Naive thymus-derived CD4-positive, alpha-beta T cell (primary cell): ENCODE results near the gene TBCD. TPM values are rescaled to one million over a fixed set of nuclear protein-coding genes. Genes with fewer than 3 reads are reported as not detected.
A peak's percentile ranks its signal among the peaks of the same experiment; 100 is the strongest.

Experiments
- ATAC-seq: fragments of 150-1000 bp; cut with Tn5 transposase; 2 replicates; pipeline ENCODE4 v1.10.0; 2021; ENCODE audit warnings: mild to moderate bottlenecking, moderate library complexity
- CTCF ChIA-PET: fragments of 350-600 bp; sonication (Branson Sonifier 250); formaldehyde crosslinking; loops from one replicate; lab custom pipeline; 2021; ENCODE audit warnings: antibody characterized with exemption; lab: Charles Lee
- POLR2A ChIA-PET: fragments of 350-600 bp; sonication (Branson Sonifier 250); formaldehyde crosslinking; loops from one replicate; lab custom pipeline; 2021; ENCODE audit warnings: antibody characterized with exemption, inconsistent platforms; lab: Charles Lee
- DNase-seq, 9 donors: peaks; one replicate each; pipeline versions ENCODE4 v3.0.0 to v3.0.0-alpha.2; 2020 to 2022; ENCODE audit warnings: mixed read lengths in 1 of 9
- H3K27ac ChIP-seq: one replicate; pipeline ENCODE4 v1.7.0; 2013; ENCODE audit warnings: mild to moderate bottlenecking, low read depth, low read length, moderate library complexity
- H3K27me3 ChIP-seq, 2 donors: one replicate each; pipeline ENCODE4 v1.7.0; 2013; ENCODE audit warnings: low read length in 2 of 2, mild to moderate bottlenecking in 2 of 2, moderate library complexity in 2 of 2; ENCODE audit not compliant: control insufficient read depth in 2 of 2, insufficient read depth in 2 of 2
- H3K36me3 ChIP-seq, 3 experiments: 1 replicate in 2 of 3; 2 replicates in 1 of 3; pipeline ENCODE4 v1.7.0; 2013; ENCODE audit warnings: low read length in 3 of 3, mild to moderate bottlenecking in 3 of 3, moderate library complexity in 1 of 3; ENCODE audit not compliant: insufficient read depth in 3 of 3, control insufficient read depth in 2 of 3
- H3K4me1 ChIP-seq, 2 donors: one replicate each; pipeline ENCODE4 v1.7.0; 2013; ENCODE audit warnings: low read length in 2 of 2, mild to moderate bottlenecking in 2 of 2, moderate library complexity in 1 of 2; ENCODE audit not compliant: control insufficient read depth in 2 of 2, insufficient read depth in 2 of 2
- H3K4me3 ChIP-seq: 2 replicates; pipeline ENCODE4 v1.7.0; 2013; ENCODE audit warnings: mild to moderate bottlenecking, low read length
- H3K9me3 ChIP-seq, 3 experiments: 1 replicate in 2 of 3; 2 replicates in 1 of 3; pipeline ENCODE4 v1.7.0; 2013; ENCODE audit warnings: low read length in 3 of 3; ENCODE audit not compliant: control insufficient read depth in 2 of 3
- H3K27ac Mint-ChIP-seq, 9 donors: one replicate each; pipeline ENCODE4 v1.8.0; 2020 to 2022; ENCODE audit warnings: mixed read lengths in 9 of 9, mild to moderate bottlenecking in 8 of 9, moderate library complexity in 5 of 9, inconsistent platforms in 2 of 9
- H3K27me3 Mint-ChIP-seq, 5 donors: one replicate each; pipeline ENCODE4 v1.8.0; 2021 to 2022; ENCODE audit warnings: mixed read lengths in 5 of 5, mild to moderate bottlenecking in 1 of 5
- H3K36me3 Mint-ChIP-seq, 5 donors: one replicate each; pipeline ENCODE4 v1.8.0; 2020 to 2022; ENCODE audit warnings: mixed read lengths in 5 of 5, mild to moderate bottlenecking in 3 of 5, inconsistent platforms in 1 of 5
- H3K4me1 Mint-ChIP-seq, 7 donors: one replicate each; pipeline ENCODE4 v1.8.0; 2020 to 2022; ENCODE audit warnings: mixed read lengths in 7 of 7, mild to moderate bottlenecking in 3 of 7, inconsistent platforms in 1 of 7
- H3K4me3 Mint-ChIP-seq, 10 donors: one replicate each; pipeline ENCODE4 v1.8.0; 2020 to 2022; ENCODE audit warnings: mild to moderate bottlenecking in 10 of 10, mixed read lengths in 10 of 10, moderate library complexity in 6 of 10, inconsistent platforms in 2 of 10
- H3K9me3 Mint-ChIP-seq, 11 donors: one replicate each; pipeline ENCODE4 v1.8.0; 2020 to 2022; ENCODE audit warnings: mixed read lengths in 11 of 11, mild to moderate bottlenecking in 4 of 11, inconsistent platforms in 1 of 11, moderate library complexity in 1 of 11
- intact Hi-C, 2 donors: fragments of 100-400 bp; cut with micrococcal nuclease; formaldehyde crosslinking; loops; one replicate each; pipeline ENCODE4 v1.15.1; 2023
- polyA plus RNA-seq, 2 donors: library from polyadenylated mRNA; unstranded; fragments of 300-500 nt; fragmentation: Illumina TruSeq; gene quantifications; one replicate each; pipeline ENCODE4 v1.2.3, GENCODE V29; 2021
- total RNA-seq, 6 experiments: library from RNA in 5 of 6; stranded (reverse) in 5 of 6; gene quantifications; 1 replicate in 5 of 6; 2 replicates in 1 of 6; pipeline ENCODE4 v1.2.3 and lab custom pipeline; 2021 to 2026

The TBCD gene
- total and polyA plus RNA-seq, 7 experiments from 2014 or later, result 61.5 to 255 (median 123) TPM

- peaks cover 2 to 43% (median 11%) of the 10 kb centered on the region in 5 donors for H3K36me3 Mint-ChIP-seq
- CTCF ChIA-PET, result no interaction called here
- Histone ChIP-seq H3K36me3 (peaks cover 0 to 87% (median 0%) of the 10 kb centered on the region in 3 experiments), H3K27me3 (no peaks in the 10 kb centered on the region), H3K9me3 (no peaks in the 10 kb centered on the region), H3K4me3 (no peak overlapping the region), H3K27ac (no peak overlapping the region), H3K4me1 (no peaks in the 10 kb centered on the region)
- H3K27ac Mint-ChIP-seq, result no peak overlapping the region
- no peaks in the 10 kb centered on the region for H3K27me3 Mint-ChIP-seq
- H3K4me3 Mint-ChIP-seq, result no peak overlapping the region
- ATAC-seq (no peak), DNase-seq (no peak)
- POLR2A ChIA-PET, result no interaction called here
- H3K9me3 Mint-ChIP-seq, result peaks cover 0 to 1% (median 0%) of the 10 kb centered on the region in 11 donors
- intact Hi-C loops, result no loop called here
- H3K4me1 Mint-ChIP-seq, result peaks cover 0 to 7% (median 0%) of the 10 kb centered on the region in 7 donors
Observed at GRCh38 chr17:82808921-82809905, 57.3 kb downstream of the TBCD start.

GRCh38 chr17:82810644-82811430, 59.0 kb downstream of the TBCD start:
- ATAC-seq (no peak), DNase-seq (no peak)
- Mint-ChIP-seq H3K36me3 (peaks cover 4 to 49% (median 18%) of the 10 kb centered on the region in 5 donors), H3K9me3 (peaks cover 0 to 1% (median 0%) of the 10 kb centered on the region in 11 donors), H3K27me3 (no peaks in the 10 kb centered on the region), H3K4me3 (no peak overlapping the region), H3K4me1 (peaks cover 0 to 10% (median 4%) of the 10 kb centered on the region in 7 donors), H3K27ac (no peak overlapping the region)
- Histone ChIP-seq H3K27ac (no peak overlapping the region), H3K4me1 (no peaks in the 10 kb centered on the region), H3K9me3 (no peaks in the 10 kb centered on the region), H3K36me3 (peaks cover 0 to 86% (median 0%) of the 10 kb centered on the region in 3 experiments), H3K4me3 (no peak overlapping the region), H3K27me3 (no peaks in the 10 kb centered on the region)
- intact Hi-C loops, result no loop called here
- ChIA-PET CTCF (no interaction called here), POLR2A (no interaction called here)

DNA sequence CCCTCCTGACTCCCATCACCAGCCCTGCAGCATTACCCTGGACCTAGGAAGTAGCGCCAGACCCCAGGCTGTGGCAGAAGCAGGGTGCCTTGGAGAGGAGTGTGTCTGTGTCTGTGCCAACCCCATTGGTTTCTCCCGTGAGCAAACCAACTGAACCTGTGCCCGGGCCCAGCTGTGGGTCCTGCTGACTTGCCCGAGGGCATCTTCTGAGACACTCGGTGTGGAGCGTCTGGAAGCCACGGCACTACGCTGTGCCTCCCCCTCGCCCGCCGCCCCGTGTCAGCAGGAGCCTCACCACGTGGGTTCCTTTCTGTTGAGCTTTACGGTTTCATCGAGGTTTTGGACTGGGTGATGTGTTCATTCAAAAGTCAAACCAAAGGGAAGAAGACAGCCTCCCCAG, 60.2 kb downstream of the TBCD start:
- H3K36me3 Mint-ChIP-seq, result peaks cover 11 to 51% (median 19%) of the 10 kb centered on the region in 5 donors
- no peak overlapping the region for H3K4me3 Mint-ChIP-seq
- POLR2A ChIA-PET, result no interaction called here
- peaks cover 0 to 1% (median 0%) of the 10 kb centered on the region in 11 donors for H3K9me3 Mint-ChIP-seq
- no peak overlapping the region for H3K27ac ChIP-seq
- CTCF ChIA-PET, result no interaction called here
- H3K27ac Mint-ChIP-seq, result no peak overlapping the region
- peaks cover 0 to 81% (median 0%) of the 10 kb centered on the region in 3 experiments for H3K36me3 ChIP-seq
- ATAC-seq, result no peak
- no peaks in the 10 kb centered on the region for H3K27me3 ChIP-seq
- no peak for DNase-seq
- peaks cover 0 to 17% (median 6%) of the 10 kb centered on the region in 7 donors for H3K4me1 Mint-ChIP-seq
- H3K27me3 Mint-ChIP-seq, result no peaks in the 10 kb centered on the region
- H3K4me3 ChIP-seq, result no peak overlapping the region
- intact Hi-C loops, result no loop called here
- no peaks in the 10 kb centered on the region for H3K9me3 ChIP-seq
- H3K4me1 ChIP-seq, result no peaks in the 10 kb centered on the region

GRCh38 chr17:82812601-82813000, 60.7 kb downstream of the TBCD start:
- H3K27ac ChIP-seq, result no peak overlapping the region
- H3K27me3 ChIP-seq, result no peaks in the 10 kb centered on the region
- Mint-ChIP-seq H3K4me3 (no peak overlapping the region), H3K27ac (no peak overlapping the region), H3K27me3 (no peaks in the 10 kb centered on the region), H3K9me3 (peaks cover 0 to 1% (median 0%) of the 10 kb centered on the region in 11 donors), H3K4me1 (peaks cover 0 to 17% (median 7%) of the 10 kb centered on the region in 7 donors), H3K36me3 (peaks cover 11 to 53% (median 20%) of the 10 kb centered on the region in 5 donors)
- CTCF ChIA-PET, result no interaction called here
- no peaks in the 10 kb centered on the region for H3K9me3 ChIP-seq
- intact Hi-C loops, result no loop called here
- H3K4me1 ChIP-seq, result no peaks in the 10 kb centered on the region
- H3K36me3 ChIP-seq, result peaks cover 0 to 79% (median 2%) of the 10 kb centered on the region in 3 experiments
- H3K4me3 ChIP-seq, result no peak overlapping the region
- DNase-seq, result no peak
- POLR2A ChIA-PET, result no interaction called here
- ATAC-seq, result no peak

DNA sequence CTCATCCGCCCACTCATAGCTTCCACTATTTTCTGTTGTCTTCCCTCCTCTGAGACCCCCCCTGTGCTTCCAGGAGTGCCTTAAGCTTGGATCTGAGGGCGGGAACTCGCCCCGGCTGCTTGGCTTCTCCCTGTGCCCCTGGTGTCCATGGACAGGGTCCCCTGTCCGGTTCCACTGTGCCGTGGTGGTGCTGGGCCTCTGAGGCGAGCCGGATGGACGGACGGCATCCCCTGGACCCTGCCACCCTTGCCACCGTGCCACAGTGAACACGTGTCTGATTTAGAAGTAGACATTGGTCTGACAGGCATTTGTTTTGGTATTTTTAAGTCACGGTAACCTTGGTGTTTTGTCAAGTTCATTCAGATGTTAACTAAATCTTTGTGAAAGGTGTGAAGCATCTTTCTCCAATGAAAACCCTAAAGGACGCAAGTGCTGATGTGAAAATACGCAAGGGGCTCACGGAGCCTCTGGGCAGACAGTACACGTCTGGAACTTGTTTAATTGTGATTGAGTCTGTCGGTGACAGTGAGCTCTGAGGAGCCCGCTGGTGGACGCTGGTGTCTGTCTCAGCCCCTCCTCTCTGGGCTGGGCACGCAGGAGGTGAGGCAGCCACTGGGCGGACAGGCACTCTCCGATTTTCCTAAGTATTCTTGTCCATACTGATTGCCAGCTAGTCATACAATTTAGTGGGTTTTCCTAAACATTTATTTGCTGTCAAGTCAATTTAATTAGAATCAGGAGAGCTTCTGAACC, 61.6 kb downstream of the TBCD start:
- H3K27ac Mint-ChIP-seq, result no peak overlapping the region
- H3K27me3 Mint-ChIP-seq, result no peaks in the 10 kb centered on the region
- Histone ChIP-seq H3K4me1 (no peaks in the 10 kb centered on the region), H3K27ac (no peak overlapping the region), H3K27me3 (no peaks in the 10 kb centered on the region), H3K9me3 (no peaks in the 10 kb centered on the region), H3K36me3 (peaks cover 0 to 80% (median 2%) of the 10 kb centered on the region in 3 experiments), H3K4me3 (no peak overlapping the region)
- CTCF ChIA-PET, result no interaction called here
- no peak overlapping the region for H3K4me3 Mint-ChIP-seq
- ATAC-seq (no peak), DNase-seq (no peak)
- intact Hi-C loops, result no loop called here
- POLR2A ChIA-PET, result no interaction called here
- H3K4me1 Mint-ChIP-seq, result peaks cover 0 to 17% (median 7%) of the 10 kb centered on the region in 7 donors
- H3K36me3 Mint-ChIP-seq, result peaks cover 19 to 61% (median 27%) of the 10 kb centered on the region in 5 donors
- H3K9me3 Mint-ChIP-seq, result peaks cover 0 to 1% (median 0%) of the 10 kb centered on the region in 11 donors

- H3K36me3 Mint-ChIP-seq, result peaks cover 21 to 70% (median 32%) of the 10 kb centered on the region in 5 donors
- H3K27ac Mint-ChIP-seq, result peak overlapping the region in 2 of 9 donors; percentile 28 to 48
- Histone ChIP-seq H3K4me3 (no peak overlapping the region), H3K27ac (no peak overlapping the region), H3K9me3 (peaks cover 0 to 3% (median 0%) of the 10 kb centered on the region in 3 experiments), H3K27me3 (no peaks in the 10 kb centered on the region), H3K4me1 (no peaks in the 10 kb centered on the region), H3K36me3 (peaks cover 0 to 78% (median 2%) of the 10 kb centered on the region in 3 experiments)
- DNase-seq (no peak), ATAC-seq (no peak)
- ChIA-PET CTCF (interaction anchor here (0.8 kb wide), 1 partner anchor 234 kb away, joined by 3 read pairs; no protein-coding TSS in a partner anchor), POLR2A (no interaction called here)
- peaks cover 0 to 9% (median 0%) of the 10 kb centered on the region in 11 donors for H3K9me3 Mint-ChIP-seq
- H3K4me1 Mint-ChIP-seq, result peaks cover 0 to 17% (median 7%) of the 10 kb centered on the region in 7 donors
- H3K27me3 Mint-ChIP-seq, result no peaks in the 10 kb centered on the region
- no peak overlapping the region for H3K4me3 Mint-ChIP-seq
- intact Hi-C loops, result no loop called here
Observed at GRCh38 chr17:82814834-82815233, 63.0 kb downstream of the TBCD start.
